HCT116 (cell line): ENCODE results near the gene KIF21B. TPM values are rescaled to one million over a fixed set of nuclear protein-coding genes. Genes with fewer than 3 reads are reported as not detected.

Source experiments
- ATAC-seq: fragments of 200-7000 bp; cut with Tn5 transposase; 2 replicates; pipeline ENCODE4 v1.9.1; 2020; ENCODE audit warnings: mild to moderate bottlenecking, moderate library complexity
- BruUV-seq: library from RNA; stranded (reverse); fragments of 400-500 nt; replicated peaks from 2 replicates; lab custom pipeline; 2021; lab: Mats Ljungman, UMichigan
- CTCF ChIA-PET: fragments of 300-600 bp; sonication (Branson Sonifier 250); formaldehyde crosslinking; loops from one replicate; lab custom pipeline; 2021; ENCODE audit warnings: antibody characterized with exemption; lab: Charles Lee
- POLR2A ChIA-PET: fragments of 300-600, 350-600 bp; sonication (Branson Sonifier 250); formaldehyde crosslinking; loops from one replicate; lab custom pipeline; 2021; ENCODE audit warnings: antibody characterized with exemption; lab: Charles Lee
- RAD21 ChIA-PET, 2 experiments: fragments of 300-600 bp; sonication (Branson Sonifier 250); formaldehyde crosslinking; loops; one replicate each; lab custom pipeline; 2023; ENCODE audit warnings: low total read pairs in 2 of 2; ENCODE audit not compliant: uncharacterized antibody in 2 of 2, unreplicated experiment in 2 of 2, low non-redundant PET in 1 of 2; lab: Charles Lee
- DNase-seq: peaks from one replicate; pipeline ENCODE4 v3.0.0-alpha.2; 2010; ENCODE audit warnings: low read depth, low spot score
- H2AFZ ChIP-seq: fragments of 200-600 bp; shearing (Covaris generic), sonication (generic); 2 replicates; pipeline ENCODE4 v1.6.1; 2017; ENCODE audit warnings: low read depth, mixed run types, mixed read lengths, antibody characterized with exemption, low read length; ENCODE audit not compliant: poor library complexity, severe bottlenecking
- H3K27ac ChIP-seq: 2 replicates; pipeline ENCODE4 v1.5.1; 2012; ENCODE audit warnings: low read depth, low read length
- H3K27me3 ChIP-seq: fragments of 200-600 bp; sonication (generic); 2 replicates; pipeline ENCODE4 v1.6.1; 2016; ENCODE audit warnings: mixed run types, low read length, mixed read lengths; ENCODE audit not compliant: insufficient read depth
- H3K36me3 ChIP-seq, 2 experiments: fragments of 200-500 bp in 1 of 2; fragments of 200-600 bp in 1 of 2; sonication (Bioruptor generic) in 1 of 2; sonication (generic) in 1 of 2; 2 replicates each; pipeline versions ENCODE4 v1.5.1 to v1.6.1; 2014 to 2016; ENCODE audit warnings: low read length in 2 of 2, inconsistent platforms in 1 of 2, mixed read lengths in 1 of 2, mixed run types in 1 of 2; ENCODE audit not compliant: insufficient read depth in 2 of 2, control insufficient read depth in 1 of 2
- H3K4me1 ChIP-seq, 2 experiments: fragments of 200-600 bp in 1 of 2; sonication (generic) in 1 of 2; 2 replicates each; pipeline versions ENCODE4 v1.5.1 to v1.6.1; 2012 to 2017; ENCODE audit warnings: low read length in 2 of 2, inconsistent platforms in 1 of 2, mild to moderate bottlenecking in 1 of 2, mixed read lengths in 1 of 2, mixed run types in 1 of 2, moderate library complexity in 1 of 2; ENCODE audit not compliant: insufficient read depth in 2 of 2, control insufficient read depth in 1 of 2
- H3K4me2 ChIP-seq: fragments of 200-600 bp; sonication (generic); 2 replicates; pipeline ENCODE4 v1.6.1; 2017; ENCODE audit warnings: mixed run types, low read length, mixed read lengths
- H3K4me3 ChIP-seq, 2 experiments: fragments of 200-600 bp in 1 of 2; sonication (generic) in 1 of 2; replicated peaks in 1 of 2; 2 replicates each; pipeline ENCODE4 v1.5.1; 2011 to 2016; ENCODE audit warnings: low read length in 2 of 2, control low read depth in 1 of 2, low read depth in 1 of 2, mild to moderate bottlenecking in 1 of 2, mixed read lengths in 1 of 2, mixed run types in 1 of 2
- H3K79me2 ChIP-seq: fragments of 200-600 bp; sonication (generic); 2 replicates; pipeline ENCODE4 v1.6.1; 2017; ENCODE audit warnings: mild to moderate bottlenecking, mixed run types, low read length, moderate library complexity, mixed read lengths; ENCODE audit not compliant: insufficient read depth
- H3K9ac ChIP-seq: fragments of 200-600 bp; sonication (generic); 2 replicates; pipeline ENCODE4 v1.6.1; 2016; ENCODE audit warnings: low read length, mixed read lengths
- H3K9me2 ChIP-seq: fragments of 200-600 bp; sonication (generic), shearing (Covaris generic); 2 replicates; pipeline ENCODE4 v1.6.1; 2017; ENCODE audit warnings: mixed run types, mild to moderate bottlenecking, moderate library complexity; ENCODE audit not compliant: insufficient read depth
- H3K9me3 ChIP-seq, 2 experiments: fragments of 200-500 bp in 1 of 2; fragments of 200-600 bp in 1 of 2; sonication (Bioruptor generic) in 1 of 2; sonication (generic) in 1 of 2; 2 replicates each; pipeline ENCODE4 v1.6.1; 2014 to 2017; ENCODE audit warnings: low read length in 2 of 2, mixed read lengths in 2 of 2, inconsistent platforms in 1 of 2, low read depth in 1 of 2, mild to moderate bottlenecking in 1 of 2, mixed run types in 1 of 2, moderate library complexity in 1 of 2; ENCODE audit not compliant: control insufficient read depth in 1 of 2, insufficient read depth in 1 of 2
- H4K20me1 ChIP-seq: fragments of 200-600 bp; sonication (generic), shearing (Covaris generic); 2 replicates; pipeline ENCODE4 v1.6.1; 2017; ENCODE audit warnings: mixed run types, mild to moderate bottlenecking, moderate library complexity; ENCODE audit not compliant: insufficient read depth
- ATF3 ChIP-seq: IDR thresholded peaks from 2 replicates; pipeline ENCODE4 v1.6.1; 2012
- CBX3 ChIP-seq: IDR thresholded peaks from 2 replicates; pipeline ENCODE4 v1.6.1; 2012; ENCODE audit warnings: low read depth
- CEBPB ChIP-seq: IDR thresholded peaks from 2 replicates; pipeline ENCODE4 v1.6.1; 2012; ENCODE audit warnings: low read depth
- CTCF ChIP-seq, 3 experiments: fragments of 200-600 bp in 1 of 3; sonication (generic) in 1 of 3; IDR thresholded peaks in 2 of 3; conservative IDR thresholded peaks in 1 of 3; 2 replicates each; pipeline ENCODE4 v1.5.1; 2012 to 2017; ENCODE audit warnings: low read depth in 2 of 3, low read length in 2 of 3, antibody characterized with exemption in 1 of 3, borderline replicate concordance in 1 of 3, control low read depth in 1 of 3, mild to moderate bottlenecking in 1 of 3, mixed read lengths in 1 of 3, mixed run types in 1 of 3, moderate library complexity in 1 of 3; ENCODE audit not compliant: insufficient read depth in 1 of 3
- EGR1 ChIP-seq: IDR thresholded peaks from 2 replicates; pipeline ENCODE4 v1.6.1; 2012; ENCODE audit warnings: low read depth
- ELF1 ChIP-seq: IDR thresholded peaks from 2 replicates; pipeline ENCODE4 v1.6.1; 2012; ENCODE audit warnings: low read depth, borderline replicate concordance
- EZH2 ChIP-seq: fragments of 200-600 bp; sonication (generic); IDR thresholded peaks from 2 replicates; pipeline ENCODE4 v1.6.1; 2017; ENCODE audit warnings: antibody characterized with exemption, mixed run types
- EZH2phosphoT487 ChIP-seq: fragments of 200-600 bp; IDR thresholded peaks from 2 replicates; pipeline ENCODE4 v1.6.1; 2018; ENCODE audit warnings: antibody characterized with exemption, borderline replicate concordance
- JUND ChIP-seq: IDR thresholded peaks from 2 replicates; pipeline ENCODE4 v1.6.1; 2012
- MAX ChIP-seq: IDR thresholded peaks from 2 replicates; pipeline ENCODE4 v1.6.1; 2012
- POLR2A ChIP-seq: IDR thresholded peaks from 2 replicates; pipeline ENCODE4 v1.7.0; 2011; ENCODE audit warnings: borderline replicate concordance; ENCODE audit not compliant: insufficient read depth, insufficient read length; ENCODE audit errors: extremely low read depth
- SIN3A ChIP-seq: IDR thresholded peaks from 2 replicates; pipeline ENCODE4 v1.6.1; 2012; ENCODE audit warnings: low read depth
- SP1 ChIP-seq: IDR thresholded peaks from 2 replicates; pipeline ENCODE4 v1.6.1; 2012; ENCODE audit warnings: low read depth
- SRF ChIP-seq: IDR thresholded peaks from 2 replicates; pipeline ENCODE4 v1.6.1; 2012; ENCODE audit warnings: low read depth
- TCF7L2 ChIP-seq: IDR thresholded peaks from 2 replicates; pipeline ENCODE4 v1.7.0; 2011; ENCODE audit warnings: borderline replicate concordance, inconsistent platforms; ENCODE audit not compliant: insufficient read depth, insufficient read length; ENCODE audit errors: extremely low read depth
- YY1 ChIP-seq: IDR thresholded peaks from 2 replicates; pipeline ENCODE4 v1.6.1; 2011; ENCODE audit warnings: low read length, low read depth, moderate library complexity, mild to moderate bottlenecking; ENCODE audit not compliant: insufficient replicate concordance; ENCODE audit errors: extremely low read depth
- ZBTB33 ChIP-seq: IDR thresholded peaks from 2 replicates; pipeline ENCODE4 v1.6.1; 2011; ENCODE audit warnings: mild to moderate bottlenecking, low read length, moderate library complexity; ENCODE audit not compliant: insufficient replicate concordance; ENCODE audit errors: extremely low read depth
- ZNF274 ChIP-seq: fragments of 200-500 bp; sonication (Bioruptor generic); IDR thresholded peaks from 2 replicates; pipeline ENCODE4 v1.6.1; 2014; ENCODE audit warnings: mild to moderate bottlenecking, low read depth, low read length, inconsistent platforms
- intact Hi-C: fragments of 100-400 bp; cut with micrococcal nuclease; formaldehyde crosslinking; loops from 2 replicates; pipeline ENCODE4 v1.10.0; 2022
- total RNA-seq: library from RNA; stranded (reverse); gene quantifications from one replicate; pipeline ENCODE4 v1.2.1, GENCODE V29; 2021; ENCODE audit not compliant: unreplicated experiment

Gene KIF21B
- total RNA-seq, 1 experiment from 2014 or later, result 6.1 TPM

- TF ChIP-seq YY1 (no peak), EZH2 (no peak), EZH2phosphoT487 (no peak), CBX3 (no peak)
Measured at GRCh38 chr1:200981278-200981677, 42.2 kb downstream of the KIF21B start (continued).

GRCh38 chr1:200980873-200981272 lies 42.6 kb downstream of the KIF21B start:
- no peak for DNase-seq
- Histone ChIP-seq H3K9me2 (no peaks in the 10 kb centered on the region), H2AFZ (no peak overlapping the region), H3K79me2 (no peaks in the 10 kb centered on the region), H3K9me3 (peaks cover 0 to 4% of the 10 kb centered on the region in 2 experiments; a peak in 1 of 4 replicates), H3K4me3 (no peak overlapping the region), H4K20me1 (no peaks in the 10 kb centered on the region), H3K9ac (no peak overlapping the region), H3K27me3 (no peaks in the 10 kb centered on the region), H3K4me2 (no peak overlapping the region), H3K4me1 (no peaks in the 10 kb centered on the region), H3K36me3 (no peaks in the 10 kb centered on the region), H3K27ac (no peak overlapping the region)
- intact Hi-C loops, result no loop called here
- TF ChIP-seq CBX3, result no peak
- no peak for TF ChIP-seq MAX
- no peak for TF ChIP-seq SP1
- no peak for TF ChIP-seq ATF3
- TF ChIP-seq POLR2A, result no peak
- no peak for TF ChIP-seq ZBTB33
- TF ChIP-seq JUND, result no peak
- no peak for TF ChIP-seq SRF
- no peak for TF ChIP-seq EZH2
- no peak for TF ChIP-seq ZNF274
- TF ChIP-seq SIN3A, result no peak
- no peak for TF ChIP-seq YY1
- TF ChIP-seq CTCF (IDR thresholded peaks at IDR 0.05 in 2 of 3, conservative IDR thresholded peaks at IDR 0.05 in 1 of 3; ENCODE audit: borderline replicate concordance in 1 of 3, insufficient read depth in 1 of 3, low read depth in 2 of 3, low read length in 2 of 3), result no peak
- no peak for TF ChIP-seq EGR1
- no peak for TF ChIP-seq TCF7L2
- no peak for TF ChIP-seq CEBPB
- no peak for TF ChIP-seq ELF1
- POLR2A ChIA-PET, result no interaction called here
- CTCF ChIA-PET, result interaction anchor here (2.0 to 2.3 kb wide), 2 partner anchors 9 to 61 kb away, joined by 10 to 15 read pairs; no protein-coding TSS in a partner anchor
- BruUV-seq, result no TSS peak
- ATAC-seq, result no peak
- RAD21 ChIA-PET, result no interaction called here
